Hair follicle dermal papilla cell (primary cell): ENCODE results near the gene SEC11C. TPM values are rescaled to one million over a fixed set of nuclear protein-coding genes. Genes with fewer than 3 reads are reported as not detected.

Experiments
- total RNA-seq: library from RNA; depleted of rRNA; stranded (reverse); fragments of >200 nt; gene quantifications from 2 replicates; pipeline ENCODE4 v1.2.3, GENCODE V29; 2012

The SEC11C gene
- 4.2 and 8.1 TPM in 2 replicates for total RNA-seq

GRCh38 chr18:59139615-59140301 is at the start of gene SEC11C:
Gene SEC11C (plus strand): TSS chr18:59139884. CDS start chr18:59139949, 65 bp downstream.

Other genes with a start within 250 kb of the SEC11C start
- gene GRP, start 80.3 kb downstream of the SEC11C start, total RNA-seq, result 0.61 TPM in 1 of 2 replicates, not detected in the other
- gene RAX, start 133.6 kb downstream of the SEC11C start, total RNA-seq, result not detected in 2 replicates
- 0.16 and 0.24 TPM in 2 replicates for gene CPLX4, start 178.8 kb downstream of the SEC11C start, total RNA-seq
- 163 and 219 TPM in 2 replicates for gene LMAN1, start 219.4 kb downstream of the SEC11C start, total RNA-seq